MM.1S (cell line): ENCODE results near the gene ACOX2.

Experiments used
- DNase-seq: peaks from one replicate; pipeline ENCODE4 v3.0.0-alpha.2; 2015
- H2AFZ ChIP-seq: fragments of 300-600 bp; sonication (generic); 2 replicates; pipeline ENCODE4 v1.6.0; 2016; ENCODE audit warnings: antibody characterized with exemption, low read length
- H3F3A ChIP-seq: fragments of 300-600 bp; sonication (generic); 2 replicates; pipeline ENCODE4 v1.6.1; 2016; ENCODE audit warnings: mild to moderate bottlenecking, antibody characterized with exemption, low read length, moderate library complexity, mixed read lengths; ENCODE audit not compliant: insufficient read depth
- H3K27ac ChIP-seq: fragments of 300-600 bp; sonication (generic); 2 replicates; pipeline ENCODE4 v1.5.1; 2016; ENCODE audit warnings: mild to moderate bottlenecking, low read length
- H3K27me3 ChIP-seq: fragments of 300-600 bp; sonication (generic); replicated peaks from 2 replicates; pipeline ENCODE4 v1.6.0; 2016; ENCODE audit warnings: low read length; ENCODE audit not compliant: insufficient read depth
- H3K36me3 ChIP-seq: fragments of 300-600 bp; sonication (generic); replicated peaks from 2 replicates; pipeline ENCODE4 v1.6.1; 2016; ENCODE audit warnings: mild to moderate bottlenecking, low read length, mixed read lengths; ENCODE audit not compliant: insufficient read depth
- H3K4me1 ChIP-seq: fragments of 300-600 bp; sonication (generic); 2 replicates; pipeline ENCODE4 v1.6.1; 2016; ENCODE audit warnings: low read length, mixed read lengths
- H3K4me2 ChIP-seq: fragments of 300-600 bp; sonication (generic); 2 replicates; pipeline ENCODE4 v1.6.0; 2016; ENCODE audit warnings: low read depth, low read length
- H3K4me3 ChIP-seq: fragments of 300-600 bp; sonication (generic); 2 replicates; pipeline ENCODE4 v1.5.1; 2016; ENCODE audit warnings: low read length, mixed read lengths
- H3K79me2 ChIP-seq: fragments of 300-600 bp; sonication (generic); 2 replicates; pipeline ENCODE4 v1.6.1; 2016; ENCODE audit warnings: mixed run types, low read length, mixed read lengths
- H3K9ac ChIP-seq: fragments of 300-600 bp; sonication (generic); 2 replicates; pipeline ENCODE4 v1.6.1; 2016; ENCODE audit warnings: low read length, mixed read lengths
- H3K9me2 ChIP-seq: fragments of 300-600 bp; sonication (generic); replicated peaks from 2 replicates; pipeline ENCODE4 v1.6.1; 2016; ENCODE audit warnings: mild to moderate bottlenecking, low read length, mixed read lengths; ENCODE audit not compliant: insufficient read depth
- H3K9me3 ChIP-seq: fragments of 300-600 bp; sonication (generic); replicated peaks from 2 replicates; pipeline ENCODE4 v1.6.1; 2016; ENCODE audit warnings: mild to moderate bottlenecking, low read length, mixed read lengths; ENCODE audit not compliant: insufficient read depth
- H4K20me1 ChIP-seq: fragments of 300-600 bp; sonication (generic); 2 replicates; pipeline ENCODE4 v1.6.1; 2016; ENCODE audit warnings: mild to moderate bottlenecking, low read length, moderate library complexity, mixed read lengths; ENCODE audit not compliant: insufficient read depth
- EZH2 ChIP-seq: fragments of 300-600 bp; sonication (generic); optimal IDR thresholded peaks from 2 replicates; pipeline ENCODE3; 2017; ENCODE audit warnings: low read depth, mild to moderate bottlenecking, antibody characterized with exemption, low read length, mixed read lengths
- EZH2phosphoT487 ChIP-seq: fragments of 300-600 bp; sonication (generic); IDR thresholded peaks from 2 replicates; pipeline ENCODE4 v1.6.1; 2018; ENCODE audit warnings: antibody characterized with exemption, low read length
- TF ChIP-seq, protein P1 (sequence below): fragments of 300-600 bp; sonication (generic); IDR thresholded peaks from 2 replicates; pipeline ENCODE4 v1.5.1; 2016; ENCODE audit warnings: antibody characterized with exemption, low read length, mixed read lengths

ACOX2 gene

DNA sequence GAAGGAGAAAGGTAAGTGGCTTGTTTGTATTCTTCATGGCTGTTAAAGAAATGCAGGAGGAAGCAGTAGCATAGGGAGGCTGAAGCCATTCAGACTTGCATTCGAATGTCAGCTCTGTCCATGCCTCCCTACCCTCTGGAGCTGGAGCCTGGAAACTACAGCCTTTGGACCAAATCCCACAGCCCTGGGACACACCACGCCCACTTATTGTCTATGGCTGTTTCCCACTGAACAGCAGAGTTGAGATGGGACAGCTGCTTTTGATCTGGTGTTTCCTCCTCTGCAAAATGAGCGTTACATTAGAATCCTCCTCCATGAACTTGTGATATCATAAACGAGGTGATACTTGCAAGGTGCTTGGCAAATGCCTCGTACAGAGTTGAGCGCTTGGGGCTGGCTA is 36.6 kb upstream of the ACOX2 start:
- Histone ChIP-seq H2AFZ (no peak overlapping the region), H3K27ac (no peak overlapping the region), H3K9me2 (no peaks in the 10 kb centered on the region), H3K36me3 (no peaks in the 10 kb centered on the region), H3K9ac (no peak overlapping the region), H3F3A (no peaks in the 10 kb centered on the region), H3K4me2 (no peak overlapping the region), H4K20me1 (no peaks in the 10 kb centered on the region), H3K79me2 (no peaks in the 10 kb centered on the region), H3K4me1 (no peaks in the 10 kb centered on the region), H3K4me3 (no peak overlapping the region), H3K27me3 (no peaks in the 10 kb centered on the region), H3K9me3 (no peaks in the 10 kb centered on the region)
- TF ChIP-seq, protein P1, sequence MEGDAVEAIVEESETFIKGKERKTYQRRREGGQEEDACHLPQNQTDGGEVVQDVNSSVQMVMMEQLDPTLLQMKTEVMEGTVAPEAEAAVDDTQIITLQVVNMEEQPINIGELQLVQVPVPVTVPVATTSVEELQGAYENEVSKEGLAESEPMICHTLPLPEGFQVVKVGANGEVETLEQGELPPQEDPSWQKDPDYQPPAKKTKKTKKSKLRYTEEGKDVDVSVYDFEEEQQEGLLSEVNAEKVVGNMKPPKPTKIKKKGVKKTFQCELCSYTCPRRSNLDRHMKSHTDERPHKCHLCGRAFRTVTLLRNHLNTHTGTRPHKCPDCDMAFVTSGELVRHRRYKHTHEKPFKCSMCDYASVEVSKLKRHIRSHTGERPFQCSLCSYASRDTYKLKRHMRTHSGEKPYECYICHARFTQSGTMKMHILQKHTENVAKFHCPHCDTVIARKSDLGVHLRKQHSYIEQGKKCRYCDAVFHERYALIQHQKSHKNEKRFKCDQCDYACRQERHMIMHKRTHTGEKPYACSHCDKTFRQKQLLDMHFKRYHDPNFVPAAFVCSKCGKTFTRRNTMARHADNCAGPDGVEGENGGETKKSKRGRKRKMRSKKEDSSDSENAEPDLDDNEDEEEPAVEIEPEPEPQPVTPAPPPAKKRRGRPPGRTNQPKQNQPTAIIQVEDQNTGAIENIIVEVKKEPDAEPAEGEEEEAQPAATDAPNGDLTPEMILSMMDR: no peak
- TF ChIP-seq EZH2phosphoT487: no peak
- DNase-seq: no peak

DNA sequence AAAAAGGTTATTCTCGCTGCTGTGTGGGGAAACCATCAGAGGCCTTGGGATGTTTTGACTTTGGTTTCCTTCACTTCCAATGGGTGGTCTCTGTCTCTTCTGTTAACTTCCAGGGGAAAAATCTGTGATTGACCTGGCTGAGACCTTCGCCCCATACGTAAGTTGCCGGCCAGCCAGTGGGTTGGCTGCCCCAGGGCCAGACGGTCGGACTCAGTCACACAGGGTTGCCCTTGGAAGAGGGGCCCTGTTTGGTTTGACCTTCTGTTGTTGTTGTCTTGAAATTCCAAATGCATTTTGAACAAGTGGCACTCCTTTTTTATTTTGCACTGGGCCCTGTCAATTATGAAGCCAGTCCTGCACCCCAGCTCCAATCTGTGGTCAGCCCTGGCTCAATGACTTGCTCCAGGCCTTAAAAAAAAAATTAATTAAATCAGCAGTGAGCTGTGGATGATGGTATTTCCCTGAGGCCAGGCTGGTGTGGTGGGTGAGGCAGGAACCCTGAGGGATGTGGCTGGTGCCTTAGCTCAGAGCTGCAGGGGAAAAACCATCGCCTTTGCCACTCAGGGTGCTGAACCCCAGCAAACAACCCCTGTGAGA is 35.7 kb upstream of the ACOX2 start:
- Histone ChIP-seq H3K27ac (no peak overlapping the region), H3K79me2 (no peaks in the 10 kb centered on the region), H3K4me3 (no peak overlapping the region), H3K9me3 (no peaks in the 10 kb centered on the region), H3K9me2 (no peaks in the 10 kb centered on the region), H3F3A (no peaks in the 10 kb centered on the region), H3K4me2 (no peak overlapping the region), H4K20me1 (no peaks in the 10 kb centered on the region), H3K9ac (no peak overlapping the region), H3K4me1 (no peaks in the 10 kb centered on the region), H3K27me3 (no peaks in the 10 kb centered on the region), H3K36me3 (no peaks in the 10 kb centered on the region), H2AFZ (no peak overlapping the region)
- TF ChIP-seq EZH2phosphoT487: no peak
- no peak for TF ChIP-seq EZH2
- TF ChIP-seq, protein P1: no peak
- DNase-seq: no peak

DNA sequence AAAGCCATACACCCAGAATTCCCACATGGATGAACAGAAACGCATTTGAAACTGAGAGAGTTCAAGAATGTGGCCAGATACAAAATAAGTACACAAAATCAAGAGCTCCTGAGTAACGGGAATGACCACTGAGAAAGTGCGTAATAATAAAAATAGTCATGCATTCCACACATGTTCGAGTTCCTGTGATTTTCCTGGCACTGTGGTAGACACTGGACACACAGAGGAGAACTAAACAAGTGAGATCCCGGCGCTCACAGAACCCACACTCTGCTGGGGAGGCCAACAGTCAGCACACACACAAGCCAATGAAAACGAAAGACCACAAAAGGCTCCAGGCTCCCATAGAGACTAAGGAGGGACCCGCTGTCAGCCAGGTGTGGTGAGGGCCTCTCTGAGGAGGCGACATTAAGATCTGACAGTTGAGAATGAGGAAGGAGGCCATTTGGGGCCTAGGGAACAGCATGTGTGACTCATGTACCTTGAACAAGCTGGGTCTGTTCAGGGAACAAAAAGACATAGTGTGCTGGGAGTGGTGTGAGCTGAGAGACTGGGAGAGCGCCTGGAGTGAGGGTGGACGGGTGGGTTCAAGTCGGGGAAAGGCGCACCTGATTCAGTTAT is 35.1 kb upstream of the ACOX2 start:
- H3K9me3 ChIP-seq: no peaks in the 10 kb centered on the region
- DNase-seq: no peak
- no peak overlapping the region for H2AFZ ChIP-seq
- H3K79me2 ChIP-seq: no peaks in the 10 kb centered on the region
- no peaks in the 10 kb centered on the region for H4K20me1 ChIP-seq
- H3K9ac ChIP-seq: no peak overlapping the region
- no peak overlapping the region for H3K4me3 ChIP-seq
- no peak overlapping the region for H3K27ac ChIP-seq
- no peaks in the 10 kb centered on the region for H3K9me2 ChIP-seq
- H3K4me2 ChIP-seq: no peak overlapping the region
- TF ChIP-seq, protein P1: no peak
- TF ChIP-seq EZH2: no peak
- no peak for TF ChIP-seq EZH2phosphoT487
- no peaks in the 10 kb centered on the region for H3K36me3 ChIP-seq
- H3K4me1 ChIP-seq: no peaks in the 10 kb centered on the region
- H3K27me3 ChIP-seq: no peaks in the 10 kb centered on the region
- H3F3A ChIP-seq: no peaks in the 10 kb centered on the region
